Cortex of kidney (tissue), 1 donor: ENCODE measurements around the gene PEDS1.
"Not testable (repeated sequence)": the region's sequence is repeated elsewhere in the genome, so short reads cannot be mapped to it uniquely, and the experiment has no call there.

ENCODE experiments used
- DNase-seq: peaks from one replicate; lab custom pipeline; 2025; lab: John Stamatoyannopoulos, UW

PEDS1 gene

DNA sequence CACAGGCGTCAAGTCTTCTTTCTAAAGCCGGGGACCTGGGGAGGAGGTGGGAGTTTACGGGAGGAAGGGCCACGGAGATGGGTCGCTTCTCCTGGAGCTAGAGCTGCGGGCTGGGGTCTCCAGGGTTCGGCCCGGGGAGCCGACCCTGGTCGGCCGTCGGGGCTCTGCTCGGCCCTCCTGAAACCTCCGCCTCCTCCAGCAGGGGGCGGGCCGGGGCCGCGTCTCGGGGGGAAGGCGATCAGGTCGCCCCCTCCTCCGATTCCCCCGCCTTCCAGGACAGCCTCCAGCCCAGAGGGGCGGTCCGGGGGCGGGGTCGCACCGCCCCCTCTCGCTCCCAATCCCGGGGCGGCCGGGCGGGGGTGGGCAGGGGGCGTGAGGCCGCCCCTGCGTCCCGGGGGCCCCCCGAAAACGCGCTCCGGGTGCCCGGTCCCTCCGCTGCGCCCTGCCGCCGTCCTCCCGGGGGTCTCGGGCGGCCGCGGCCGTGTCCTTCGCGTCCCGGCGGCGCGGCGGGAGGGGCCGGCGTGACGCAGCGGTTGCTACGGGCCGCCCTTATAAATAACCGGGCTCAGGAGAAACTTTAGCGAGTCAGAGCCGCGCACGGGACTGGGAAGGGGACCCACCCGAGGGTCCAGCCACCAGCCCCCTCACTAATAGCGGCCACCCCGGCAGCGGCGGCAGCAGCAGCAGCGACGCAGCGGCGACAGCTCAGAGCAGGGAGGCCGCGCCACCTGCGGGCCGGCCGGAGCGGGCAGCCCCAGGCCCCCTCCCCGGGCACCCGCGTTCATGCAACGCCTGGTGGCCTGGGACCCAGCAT is 36.9 kb upstream of the PEDS1 start, which contains the start of gene CEBPB:
TSS of gene CEBPB (plus strand) at position 580 of the 814 bp plus-strand sequence. CDS start at position 784, 204 bp downstream.
- no peak for DNase-seq

DNA sequence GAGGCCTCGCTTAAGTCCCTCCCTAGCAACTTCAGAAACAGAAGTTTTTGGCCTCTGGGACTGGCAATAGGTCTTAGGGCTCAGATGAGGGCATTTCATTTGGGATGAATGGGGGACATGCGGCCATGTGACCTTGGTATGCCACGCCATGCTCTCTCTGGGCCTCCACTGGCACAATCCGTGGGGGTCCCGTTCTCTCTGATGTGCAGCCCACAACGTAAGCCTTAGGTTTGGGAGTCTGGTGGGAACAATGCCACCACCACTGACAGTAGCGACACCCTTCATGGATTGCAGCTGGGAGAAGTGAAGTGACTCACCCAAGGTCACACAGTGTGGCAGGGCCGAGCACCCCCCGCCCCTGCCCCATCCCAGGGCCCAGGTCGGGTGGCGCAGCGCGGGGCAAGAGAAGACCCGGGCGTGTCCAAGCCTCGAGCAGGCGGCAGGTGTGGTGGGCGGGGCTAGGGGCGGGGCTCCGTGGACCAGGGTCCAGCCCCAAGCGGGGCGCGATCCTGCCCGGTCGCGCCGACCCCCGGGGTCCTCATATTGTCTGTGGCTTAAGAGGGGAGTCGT is 36.2 kb upstream of the PEDS1 start:
- no peak for DNase-seq

GRCh38 chr20:50188879-50189680 is 35.6 kb upstream of the PEDS1 start:
- DNase-seq, result no peak

DNA sequence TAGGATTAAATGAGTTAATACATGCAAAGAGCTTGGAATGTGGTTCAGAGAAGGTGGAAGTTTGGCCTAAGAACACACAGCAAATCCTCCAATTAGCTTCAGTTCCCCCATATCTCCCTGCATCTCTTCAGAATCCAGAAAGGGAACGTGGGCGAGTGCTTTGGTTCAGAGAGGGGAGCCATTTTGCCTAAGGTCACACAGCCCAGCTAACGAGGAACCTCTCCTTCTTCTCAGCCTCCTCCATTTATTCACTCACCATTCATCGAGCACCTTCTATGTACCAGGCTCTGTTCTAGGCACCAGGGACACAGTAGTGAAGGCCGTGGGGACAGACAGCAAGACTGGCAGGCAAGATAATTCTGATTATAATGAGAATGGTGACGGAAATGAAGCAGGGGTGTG is 34.8 kb upstream of the PEDS1 start:
- DNase-seq, result no peak

DNA sequence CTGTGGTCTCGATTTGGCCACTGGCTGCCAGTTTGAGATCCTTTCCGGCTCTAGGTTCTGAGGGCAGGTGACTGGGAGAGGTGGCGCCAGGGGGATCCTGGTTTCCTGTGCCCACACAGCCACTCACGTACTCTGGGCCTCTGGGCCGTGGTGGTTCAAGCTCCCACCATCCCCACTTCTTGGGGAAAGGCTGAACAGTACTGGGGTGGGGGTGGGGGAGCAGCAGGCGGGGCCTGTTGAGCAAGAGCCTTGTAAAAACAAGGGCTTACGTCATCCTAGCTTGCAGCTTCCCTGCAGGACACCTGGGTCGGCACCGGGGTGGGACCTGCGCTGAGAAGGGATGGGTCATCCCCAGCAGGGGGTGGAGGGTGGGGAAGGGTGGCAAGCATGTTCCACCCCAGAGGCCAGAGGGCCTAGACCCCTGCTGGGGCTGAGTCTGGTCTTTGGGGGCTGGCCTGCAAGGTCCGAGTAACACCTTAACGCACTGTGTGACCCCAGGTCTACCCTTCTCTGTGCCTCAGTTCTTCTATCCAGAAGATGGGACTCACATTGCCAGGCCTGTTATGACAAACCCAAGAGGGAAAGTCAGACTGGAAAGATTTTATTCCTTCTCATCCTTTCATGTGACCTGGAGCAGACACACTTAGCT is 34.0 kb upstream of the PEDS1 start:
- no peak for DNase-seq

GRCh38 chr20:50186987-50187402 is 33.5 kb upstream of the PEDS1 start:
- DNase-seq, result no peak

DNA sequence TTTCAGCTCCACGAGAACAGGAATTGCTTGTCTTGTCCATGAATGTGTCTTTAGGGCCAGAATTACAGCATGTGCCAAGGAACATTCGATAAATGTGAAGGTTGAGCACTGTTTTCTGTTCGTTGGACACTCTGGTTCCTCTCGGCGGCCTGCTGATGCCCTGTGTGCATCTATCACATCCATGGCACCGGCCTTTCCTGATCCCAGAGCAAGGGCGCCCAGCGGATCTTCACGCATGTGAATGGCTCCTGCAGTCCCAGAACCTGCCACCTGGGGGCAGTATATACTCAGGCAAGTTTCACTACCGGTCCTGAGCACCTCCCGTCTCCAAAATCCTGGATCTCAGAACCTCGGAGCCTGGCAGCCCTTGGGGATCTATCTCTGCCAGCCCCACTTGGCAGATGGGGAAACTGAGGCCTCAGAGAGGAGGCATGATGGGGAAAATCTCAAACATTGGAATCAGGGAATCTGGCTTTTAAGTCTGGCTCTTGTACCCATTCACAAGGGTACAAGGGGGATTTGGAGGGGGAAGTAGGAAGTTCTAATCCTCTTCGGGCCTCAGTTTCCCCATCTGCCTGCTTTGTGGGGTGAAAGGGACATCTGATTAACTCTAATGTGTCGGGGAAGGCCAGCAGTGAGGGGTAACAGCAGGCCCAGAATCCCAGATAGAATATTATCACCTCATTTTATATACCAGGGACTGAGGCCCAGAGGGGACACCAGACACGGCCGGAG is 32.8 kb upstream of the PEDS1 start:
- no peak for DNase-seq

DNA sequence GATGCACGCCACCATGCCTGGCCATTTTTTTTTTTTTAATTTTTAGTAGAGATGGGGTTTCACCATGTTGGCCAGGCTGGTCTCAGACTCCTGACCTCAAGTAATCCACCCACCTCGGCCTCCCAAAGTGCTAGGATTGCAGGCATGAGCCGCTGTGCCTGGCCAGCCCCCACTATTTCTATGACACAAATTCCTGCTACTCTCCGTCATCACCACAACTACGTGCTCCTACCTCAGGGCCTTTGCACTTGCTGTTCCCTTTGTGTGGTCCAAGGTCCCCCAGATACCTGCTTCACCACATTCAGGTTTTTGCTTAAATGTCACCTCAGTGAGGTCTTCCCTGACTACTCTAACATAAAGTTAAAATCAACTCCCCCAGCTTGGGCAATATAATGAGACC is 31.9 kb upstream of the PEDS1 start:
- DNase-seq, result no peak

DNA sequence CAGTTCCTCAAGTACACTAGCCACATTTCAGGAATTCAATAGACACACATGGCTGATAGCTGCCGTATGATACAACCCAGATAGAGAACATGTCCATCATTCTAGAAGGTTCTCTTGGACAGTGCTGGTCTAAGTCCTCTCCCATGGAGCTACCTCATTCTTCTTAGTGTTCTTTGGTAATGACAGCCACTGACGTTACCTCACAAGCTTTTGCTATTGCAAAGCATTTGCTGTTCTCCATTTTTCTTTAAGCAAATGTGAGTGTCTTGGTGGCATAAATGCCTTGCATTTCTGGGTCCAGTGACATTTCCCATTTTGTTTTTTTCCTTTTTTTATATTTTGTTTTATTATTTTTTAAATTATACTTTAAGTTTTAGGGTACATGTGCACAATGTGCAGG is 28.8 kb upstream of the PEDS1 start:
- DNase-seq, result no peak

DNA sequence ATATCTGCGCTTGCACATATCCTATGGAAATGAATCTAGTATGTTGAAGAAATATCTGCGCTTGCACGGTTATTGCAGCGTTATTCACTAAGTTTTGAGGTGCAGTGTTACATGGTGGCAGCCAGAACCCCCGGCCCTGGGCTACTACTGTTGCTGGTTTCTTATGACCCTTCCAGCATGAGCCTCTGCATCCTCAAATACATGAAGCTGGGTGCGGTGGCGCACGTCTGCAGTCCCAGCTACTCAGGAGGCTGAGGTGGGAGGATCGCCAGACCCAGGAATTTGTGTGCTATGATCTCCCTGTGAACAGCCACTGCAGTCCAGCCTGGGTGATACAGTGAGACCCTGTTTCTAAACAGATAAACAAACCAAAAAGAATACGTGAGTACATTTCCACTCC is 27.8 kb upstream of the PEDS1 start:
- no peak for DNase-seq

DNA sequence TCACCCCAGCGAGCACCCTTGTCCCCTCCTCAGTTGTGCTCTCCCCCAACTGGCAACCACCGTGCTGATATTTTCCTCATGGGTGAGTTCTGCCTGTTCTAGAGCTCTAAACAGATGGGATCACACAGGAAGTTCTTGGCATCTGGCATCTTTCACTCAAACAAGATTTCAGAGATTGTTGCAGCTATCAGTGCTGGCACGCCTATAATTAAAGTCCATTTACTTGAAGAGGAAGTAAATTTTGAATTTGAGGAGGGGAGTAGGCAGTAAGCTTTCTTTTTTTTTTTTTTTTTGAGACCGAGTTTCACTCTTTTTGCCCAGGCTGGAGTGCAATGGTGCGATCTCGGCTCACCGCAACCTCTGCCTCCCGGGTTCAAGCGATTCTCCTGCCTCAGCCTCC is 25.1 kb upstream of the PEDS1 start:
- DNase-seq, result not testable (repeated sequence)

GRCh38 chr20:50175938-50176933 is 22.7 kb upstream of the PEDS1 start:
- no peak for DNase-seq

DNA sequence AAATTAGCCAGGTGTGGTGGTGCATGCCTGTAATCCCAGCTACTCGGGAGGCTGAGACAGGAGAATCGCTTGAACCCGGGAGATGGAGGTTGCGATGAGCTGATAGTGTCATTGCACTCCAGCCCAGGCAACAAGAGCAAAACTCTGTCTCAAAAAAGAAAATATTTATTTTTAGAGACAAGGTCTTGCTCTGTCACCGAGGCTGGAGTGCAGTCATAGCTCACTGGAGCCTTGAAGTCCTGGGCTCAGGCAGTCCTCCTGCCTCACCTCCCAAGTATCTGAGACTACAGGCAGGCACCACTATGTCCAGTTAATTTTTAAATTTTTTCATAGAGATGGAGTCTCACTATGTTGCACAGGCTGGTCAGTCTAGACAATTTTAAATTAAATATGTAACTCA is 20.9 kb upstream of the PEDS1 start:
- DNase-seq, result no peak

DNA sequence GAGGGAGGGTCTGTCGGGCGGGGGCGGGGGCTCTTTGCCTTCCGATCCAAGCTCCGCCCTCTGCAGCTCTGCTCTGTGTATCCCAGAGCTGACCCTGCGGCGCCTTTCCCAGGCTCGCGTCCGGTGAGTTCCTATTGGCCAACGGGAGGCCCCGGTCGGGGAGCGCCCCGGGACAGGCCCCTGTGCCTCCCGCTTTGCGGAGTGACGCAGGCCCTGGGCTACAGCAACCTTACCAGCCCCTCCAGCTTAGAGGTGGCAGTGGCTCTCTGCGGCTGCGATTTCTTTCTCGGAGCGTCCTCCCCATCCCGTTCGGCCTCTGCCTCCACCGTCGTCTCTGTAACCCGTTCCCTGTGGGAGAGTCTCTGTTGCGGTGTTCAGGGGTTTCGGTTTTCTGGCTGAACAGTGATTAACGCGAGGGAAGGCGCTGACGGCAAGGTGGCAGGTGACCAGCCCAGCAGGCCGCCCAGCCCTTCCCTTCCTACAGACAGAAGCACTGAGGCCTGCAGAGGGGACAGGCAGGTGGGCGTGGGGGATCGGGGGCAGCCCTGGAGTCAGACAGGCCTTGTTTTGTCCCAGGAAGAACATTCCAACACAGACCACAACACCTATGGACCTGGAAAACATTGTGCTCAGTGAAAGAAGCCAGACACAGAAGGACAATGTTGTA is 19.0 kb upstream of the PEDS1 start:
- DNase-seq, result no peak

DNA sequence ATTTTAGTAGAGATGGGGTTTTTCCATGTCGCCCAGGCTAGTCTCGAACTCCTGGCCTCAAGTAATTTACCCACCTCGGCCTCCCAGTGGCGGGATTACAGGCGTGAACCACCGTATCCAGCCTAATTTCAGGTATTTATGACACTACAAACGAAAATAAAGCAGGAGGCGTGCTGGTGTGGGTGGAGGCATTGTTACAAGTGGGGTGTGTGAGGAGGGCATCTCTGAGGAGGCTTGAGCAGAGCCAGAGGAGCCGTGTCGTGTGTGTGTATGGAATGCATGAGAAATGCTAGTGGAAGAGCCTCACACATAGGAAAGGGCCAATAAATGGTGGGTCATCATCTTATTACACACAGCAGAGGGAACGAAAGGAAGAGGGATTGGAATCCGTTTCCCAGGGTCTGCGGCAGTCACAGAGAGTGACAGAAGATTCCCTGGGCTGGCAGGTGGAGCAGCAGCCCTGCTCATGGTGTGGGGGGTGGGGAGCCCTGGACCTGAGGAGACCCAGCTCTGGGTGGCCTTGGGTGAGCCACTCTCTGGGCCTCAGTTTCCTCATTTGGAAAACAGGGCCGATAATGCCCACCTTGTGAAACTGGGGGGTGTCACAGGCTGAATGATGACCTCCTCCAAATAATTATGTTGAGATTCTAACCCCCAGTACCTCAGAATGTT is 17.2 kb upstream of the PEDS1 start:
- DNase-seq, result no peak

DNA sequence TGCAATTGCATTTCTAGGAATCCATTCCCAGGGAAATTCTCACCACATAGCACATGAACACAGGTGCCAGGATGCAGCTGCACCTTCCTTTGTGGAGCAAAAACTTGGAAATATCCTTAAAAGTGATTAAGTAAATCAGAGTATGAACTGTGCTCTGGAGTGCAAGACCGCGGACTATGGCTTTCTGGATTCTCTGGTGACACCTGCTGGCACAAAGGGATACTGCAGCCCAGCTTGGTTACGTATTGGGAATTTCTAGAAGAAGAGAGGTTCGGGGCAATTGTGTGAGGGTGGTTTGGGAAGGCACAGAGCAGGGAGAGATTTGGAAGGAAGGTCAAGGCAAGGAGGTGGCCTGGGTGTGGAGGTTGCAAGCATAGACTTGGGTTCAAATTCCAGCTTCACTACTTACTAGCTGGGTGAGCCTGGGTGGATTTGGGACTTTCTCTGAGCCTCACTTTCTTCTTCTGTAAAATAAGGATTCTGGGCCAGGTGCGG is 15.9 kb upstream of the PEDS1 start:
- no peak for DNase-seq

DNA sequence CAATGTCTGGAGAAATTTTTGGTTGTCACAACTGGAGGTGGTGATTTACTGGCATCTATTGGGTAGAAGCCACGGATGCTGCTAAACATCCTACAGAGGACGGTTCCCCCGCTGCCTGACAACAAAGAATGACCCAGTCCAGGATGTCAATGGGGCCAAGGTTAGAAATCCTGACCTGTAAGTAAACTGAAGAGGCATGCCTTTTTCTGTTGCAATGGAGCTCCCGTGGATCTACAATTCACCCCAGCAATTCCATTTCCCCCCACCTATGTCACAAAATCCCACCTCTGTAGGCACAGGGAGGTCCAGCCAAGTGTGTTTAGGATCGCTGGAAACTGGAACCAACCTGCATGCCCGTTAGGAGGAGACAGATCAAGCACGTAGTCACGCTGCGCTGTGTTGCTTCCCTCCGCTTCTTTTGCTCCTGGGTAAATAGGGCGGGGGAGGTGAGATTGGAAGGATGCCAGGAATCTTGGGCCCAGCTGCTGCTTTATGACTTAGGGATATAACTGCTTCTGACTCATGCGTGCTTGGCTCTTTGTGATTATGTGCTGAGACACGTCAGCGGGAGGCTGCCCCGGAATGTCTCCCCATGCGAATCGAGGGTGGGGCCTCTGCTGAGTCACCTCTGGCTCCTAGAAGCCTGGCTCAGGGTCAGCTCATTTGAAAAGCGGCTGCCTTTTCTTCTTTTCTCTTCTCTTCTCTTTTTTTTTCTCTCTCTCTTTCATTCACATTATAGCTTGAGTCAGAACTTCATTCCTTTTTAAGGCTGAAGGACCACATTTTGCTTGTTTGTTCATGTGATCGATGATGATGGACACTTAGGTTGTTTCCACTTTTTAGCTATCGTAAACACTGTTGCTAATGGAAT is 12.4 kb upstream of the PEDS1 start:
- no peak for DNase-seq
